ENCODE results near the gene LRP1B. TPM values are rescaled to one million over a fixed set of nuclear protein-coding genes. Genes with fewer than 3 reads are reported as not detected.

LRP1B gene
- total and polyA plus RNA-seq, 8 donors: 0.03 to 1.6 (median 0.84) TPM

DNA sequence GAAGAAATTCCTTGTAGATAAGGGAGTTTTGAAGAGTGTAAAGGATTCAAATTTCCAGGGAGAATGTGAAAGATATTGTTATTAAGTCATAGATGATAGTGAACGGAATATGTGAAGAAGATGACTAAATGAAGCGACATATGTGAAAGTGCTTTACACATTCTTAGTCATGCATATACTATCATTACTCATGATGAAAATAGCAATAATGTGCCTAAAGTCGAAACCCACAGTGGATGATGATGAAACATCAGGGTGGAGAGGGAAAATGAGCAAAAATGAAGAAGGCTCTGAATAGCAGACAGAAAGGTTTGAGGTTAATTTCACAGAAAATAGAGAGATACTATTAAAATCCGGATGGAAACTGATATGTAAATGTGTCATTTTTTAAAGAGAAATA lies 1237.1 kb downstream of the LRP1B start:
- ATAC-seq: no peak
- intact Hi-C loops (cut with DNase I): no loop called here

DNA sequence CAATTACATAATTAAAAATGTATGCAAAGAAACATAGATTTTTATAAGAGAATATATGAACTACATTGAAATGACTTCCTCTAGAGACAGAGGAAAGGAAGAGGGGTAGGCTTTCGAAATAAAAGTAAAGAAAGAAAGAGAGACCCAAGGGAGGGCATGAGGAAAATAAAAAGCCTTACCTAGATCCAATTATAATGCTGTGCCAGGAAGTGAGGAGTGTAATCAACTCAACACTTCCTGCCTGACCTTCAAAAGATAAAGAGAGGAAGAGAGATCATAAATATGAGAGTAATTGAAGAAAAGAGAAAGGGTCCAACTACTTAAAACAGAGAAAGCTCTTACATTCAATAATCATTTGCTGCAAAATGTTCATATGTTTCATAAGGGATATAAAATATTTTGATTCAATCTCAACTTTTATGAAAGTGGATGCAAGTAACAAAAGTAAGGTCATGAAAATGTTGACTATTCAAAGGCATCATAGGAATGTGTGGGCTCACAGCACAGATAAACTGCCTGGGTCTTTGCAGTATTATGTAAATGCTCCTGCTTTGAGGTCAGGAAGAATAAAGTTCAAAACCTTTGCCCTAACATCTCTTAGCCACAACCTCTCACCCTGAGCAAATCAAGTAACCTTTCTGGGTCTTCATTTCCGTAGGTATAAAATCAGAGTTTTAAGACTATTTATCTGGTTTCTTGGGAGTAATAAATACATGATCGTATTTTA lies 1237.7 kb downstream of the LRP1B start:
- Histone ChIP-seq H3K36me3 (no peaks in the 10 kb centered on the region), H3K4me3 (no peak overlapping the region), H3K9me3 (peaks cover 0 to 4% of the 10 kb centered on the region in 2 donors), H3K27me3 (no peaks in the 10 kb centered on the region), H3K27ac (no peak overlapping the region), H3K4me1 (no peaks in the 10 kb centered on the region)
- no peak for ATAC-seq
- TF ChIP-seq, protein P1, sequence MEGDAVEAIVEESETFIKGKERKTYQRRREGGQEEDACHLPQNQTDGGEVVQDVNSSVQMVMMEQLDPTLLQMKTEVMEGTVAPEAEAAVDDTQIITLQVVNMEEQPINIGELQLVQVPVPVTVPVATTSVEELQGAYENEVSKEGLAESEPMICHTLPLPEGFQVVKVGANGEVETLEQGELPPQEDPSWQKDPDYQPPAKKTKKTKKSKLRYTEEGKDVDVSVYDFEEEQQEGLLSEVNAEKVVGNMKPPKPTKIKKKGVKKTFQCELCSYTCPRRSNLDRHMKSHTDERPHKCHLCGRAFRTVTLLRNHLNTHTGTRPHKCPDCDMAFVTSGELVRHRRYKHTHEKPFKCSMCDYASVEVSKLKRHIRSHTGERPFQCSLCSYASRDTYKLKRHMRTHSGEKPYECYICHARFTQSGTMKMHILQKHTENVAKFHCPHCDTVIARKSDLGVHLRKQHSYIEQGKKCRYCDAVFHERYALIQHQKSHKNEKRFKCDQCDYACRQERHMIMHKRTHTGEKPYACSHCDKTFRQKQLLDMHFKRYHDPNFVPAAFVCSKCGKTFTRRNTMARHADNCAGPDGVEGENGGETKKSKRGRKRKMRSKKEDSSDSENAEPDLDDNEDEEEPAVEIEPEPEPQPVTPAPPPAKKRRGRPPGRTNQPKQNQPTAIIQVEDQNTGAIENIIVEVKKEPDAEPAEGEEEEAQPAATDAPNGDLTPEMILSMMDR (IDR thresholded peaks at IDR 0.05): no peak
- DNase-seq: no peak
- intact Hi-C loops (cut with DNase I): no loop called here

More for the DNA sequence above, 1237.1 kb downstream of the LRP1B start:
- DNase-seq: no peak
- H3K4me3 ChIP-seq: no peak overlapping the region
- no peaks in the 10 kb centered on the region for H3K27me3 ChIP-seq
- no peaks in the 10 kb centered on the region for H3K36me3 ChIP-seq
- TF ChIP-seq, protein P1 (IDR thresholded peaks at IDR 0.05): no peak
- peaks cover 0 to 4% of the 10 kb centered on the region in 2 donors for H3K9me3 ChIP-seq
- H3K27ac ChIP-seq: no peak overlapping the region
- no peaks in the 10 kb centered on the region for H3K4me1 ChIP-seq

DNA sequence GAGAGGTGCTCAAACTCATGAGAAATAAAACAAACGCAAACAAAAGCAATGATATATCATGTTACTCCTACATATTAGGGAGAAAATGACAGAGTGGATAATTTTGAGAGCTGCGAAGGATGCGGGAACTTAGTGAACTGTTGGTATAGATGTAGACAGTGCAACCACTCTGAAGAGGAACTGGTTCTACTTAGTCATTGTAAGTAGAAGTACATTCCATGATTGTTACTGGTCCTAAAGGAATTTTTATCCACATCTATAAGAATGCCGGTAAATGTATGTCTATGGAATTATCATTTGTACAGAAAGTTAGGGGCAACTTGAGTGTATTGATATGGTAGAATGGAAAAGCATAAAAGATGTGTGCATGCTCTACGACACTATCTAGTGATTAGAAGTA lies 1238.4 kb downstream of the LRP1B start:
- intact Hi-C loops (cut with DNase I): no loop called here
- Histone ChIP-seq H3K27me3 (no peaks in the 10 kb centered on the region), H3K36me3 (no peaks in the 10 kb centered on the region), H3K4me3 (no peak overlapping the region), H3K4me1 (no peaks in the 10 kb centered on the region), H3K9me3 (peaks cover 0 to 4% of the 10 kb centered on the region in 2 donors), H3K27ac (no peak overlapping the region)
- DNase-seq (no peak), ATAC-seq (no peak)
- TF ChIP-seq, protein P1 (IDR thresholded peaks at IDR 0.05): no peak

DNA sequence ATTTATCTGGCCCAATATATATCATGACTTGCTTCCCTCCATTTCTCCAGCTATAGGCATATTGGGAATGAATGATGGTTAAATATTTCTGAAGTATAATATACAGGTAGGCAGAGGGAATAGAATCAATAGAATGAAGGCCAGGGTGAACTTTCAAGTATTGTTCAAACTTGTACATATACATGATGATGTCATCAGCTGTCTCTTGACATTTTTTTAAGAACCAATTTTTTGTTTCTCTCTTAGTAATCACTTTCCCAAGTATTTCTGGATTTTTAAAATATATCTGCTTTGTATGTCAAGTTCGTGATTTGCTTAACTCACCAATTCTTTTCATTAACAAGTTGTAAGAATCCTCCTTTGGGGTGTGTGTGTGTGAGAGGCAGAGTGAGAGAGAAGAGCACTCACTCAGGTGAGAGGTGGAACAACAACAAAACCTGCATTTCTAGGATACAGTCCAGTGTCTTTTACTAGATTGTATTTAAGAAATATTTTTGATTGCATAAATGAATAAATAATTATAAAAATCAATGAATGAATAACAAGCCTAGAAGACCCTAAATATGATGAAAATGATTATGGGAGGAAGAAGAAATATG lies 1239.1 kb downstream of the LRP1B start:
- TF ChIP-seq, protein P1 (IDR thresholded peaks at IDR 0.05): no peak
- peaks cover 0 to 4% of the 10 kb centered on the region in 2 donors for H3K9me3 ChIP-seq
- ATAC-seq (no peak), DNase-seq (no peak)
- intact Hi-C loops (cut with DNase I): no loop called here
- no peaks in the 10 kb centered on the region for H3K4me1 ChIP-seq
- H3K27me3 ChIP-seq: no peaks in the 10 kb centered on the region
- no peak overlapping the region for H3K27ac ChIP-seq
- no peaks in the 10 kb centered on the region for H3K36me3 ChIP-seq
- H3K4me3 ChIP-seq: no peak overlapping the region

All from left lung (tissue), 10 donors.